Hindlimb muscle (tissue), 1 donor: ENCODE measurements around the gene SLC38A11. TPM values are rescaled to one million over a fixed set of nuclear protein-coding genes. Genes with fewer than 3 reads are reported as not detected.

Experiments
- DNase-seq: peaks from one replicate; pipeline ENCODE4 v3.0.0-alpha.2; 2013
- polyA plus RNA-seq: library from polyadenylated mRNA; unstranded; fragments of 120-200 nt; gene quantifications from one replicate; pipeline ENCODE4 v1.2.1, GENCODE V29; 2013; ENCODE audit not compliant: insufficient read length

Gene SLC38A11
- polyA plus RNA-seq, 1 donor, result 0.15 TPM

DNA sequence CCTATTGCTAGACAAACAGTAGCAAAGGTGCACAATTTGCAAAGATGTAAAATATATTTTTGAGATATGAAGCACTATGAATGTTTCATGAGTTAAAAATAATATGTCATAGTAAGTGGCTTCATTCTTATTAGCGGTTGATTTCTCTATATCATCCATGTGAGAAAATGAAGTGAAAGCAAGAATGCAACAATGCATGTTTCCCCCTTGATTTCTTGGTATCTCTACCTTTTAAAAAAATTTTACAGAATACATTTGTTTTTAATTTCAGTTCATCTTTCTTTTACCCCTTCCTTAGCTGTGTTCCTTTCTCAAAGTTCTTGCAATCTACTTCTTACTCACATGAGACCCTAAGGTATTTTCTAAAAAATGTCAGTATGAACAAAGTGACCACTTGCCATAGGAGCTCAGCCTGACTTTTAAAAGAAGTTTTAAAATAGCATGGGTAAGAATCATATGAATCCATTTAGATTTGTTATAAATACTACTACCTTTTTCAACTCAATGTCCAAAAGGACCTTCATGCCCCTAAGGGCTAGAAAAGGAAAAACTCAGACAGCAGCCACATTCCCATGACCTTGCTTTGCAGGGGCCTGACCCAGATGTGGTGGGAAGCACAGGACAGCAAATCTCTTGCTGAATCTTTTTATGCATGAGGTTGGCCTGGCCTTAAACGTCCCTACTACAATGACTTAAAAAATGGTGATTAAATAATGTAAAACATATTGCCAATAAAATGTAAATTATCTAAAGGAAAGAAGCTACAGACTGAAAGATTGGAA lies 14.8 kb upstream of the SLC38A11 start:
- DNase-seq, result no peak

DNA sequence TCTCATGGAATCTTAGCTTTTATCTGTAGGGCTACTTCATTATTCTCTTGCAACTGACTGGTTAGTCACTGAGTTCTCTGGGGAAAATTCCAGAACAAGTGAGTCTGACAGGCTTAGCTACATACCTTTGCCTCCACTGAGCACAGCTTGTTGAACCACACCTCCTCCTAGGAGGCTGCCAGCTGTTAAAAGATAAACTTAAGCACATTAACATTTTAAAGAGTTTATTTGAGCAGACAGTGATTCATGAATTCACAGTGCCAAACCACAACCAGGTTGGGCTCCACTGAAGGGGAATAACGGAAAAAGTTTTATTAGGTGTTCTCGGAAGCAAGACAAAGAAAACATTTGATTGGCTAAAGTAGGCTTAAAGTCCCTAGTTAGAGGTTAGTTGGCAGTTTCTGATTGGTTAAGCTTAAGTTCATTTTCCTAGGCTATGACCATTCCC lies 12.5 kb upstream of the SLC38A11 start:
- no peak for DNase-seq

DNA sequence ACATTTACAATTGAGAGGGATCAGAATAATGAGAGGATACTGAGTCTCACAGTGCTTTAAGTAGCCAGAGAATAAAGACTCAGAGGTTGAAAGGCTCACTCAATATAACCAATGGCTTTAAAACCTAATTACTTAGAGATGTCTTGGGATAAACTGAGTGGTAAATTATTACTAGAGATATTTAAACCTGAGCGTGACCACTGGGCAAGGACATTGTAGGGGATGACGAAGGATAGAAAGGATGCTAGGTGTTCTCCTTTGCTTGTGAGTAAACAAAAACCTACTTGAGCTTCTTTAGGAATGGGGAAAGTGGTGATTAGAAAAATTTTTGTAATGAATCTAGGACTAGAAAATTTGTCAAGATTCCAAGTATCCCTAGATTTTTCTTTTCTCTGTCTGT lies 12.0 kb upstream of the SLC38A11 start:
- no peak for DNase-seq

DNA sequence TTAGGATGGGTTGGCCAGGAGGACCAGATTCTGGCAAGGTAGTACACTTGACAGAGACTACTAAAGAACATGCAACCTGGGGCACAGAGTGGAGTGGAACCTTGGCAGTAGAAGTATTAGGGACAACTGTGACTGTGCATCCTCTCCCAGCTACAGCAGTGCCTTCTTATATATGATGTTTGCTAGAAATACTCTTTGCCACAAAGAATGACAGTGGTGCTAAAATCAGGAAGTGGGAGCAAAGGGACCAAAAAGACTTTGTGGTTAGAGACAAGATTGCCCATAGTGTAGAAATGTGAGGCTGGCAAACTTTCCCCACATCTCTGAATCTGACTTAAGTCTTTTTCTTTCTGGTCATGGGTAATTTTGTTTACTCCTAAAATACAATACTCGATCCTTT lies 9.4 kb upstream of the SLC38A11 start:
- no peak for DNase-seq

DNA sequence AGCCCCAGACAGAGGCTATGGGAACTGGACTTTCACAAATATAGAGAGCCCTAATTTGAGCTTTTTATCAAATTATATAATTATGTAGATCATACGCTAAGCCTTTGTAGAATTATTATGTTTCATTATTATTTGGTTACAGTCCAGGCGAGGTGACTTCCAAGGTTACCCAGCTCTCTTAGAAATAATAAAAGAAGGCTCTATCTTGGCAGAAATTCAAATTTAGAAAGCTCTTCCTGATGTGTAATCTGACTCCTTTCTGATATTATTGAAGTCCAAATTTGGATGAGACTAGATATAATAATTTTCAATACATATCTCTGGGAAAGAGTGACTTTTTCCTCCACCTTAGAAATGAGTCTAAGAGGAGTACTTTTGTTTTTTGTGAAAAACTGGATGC lies 4.8 kb upstream of the SLC38A11 start:
- DNase-seq, result no peak

DNA sequence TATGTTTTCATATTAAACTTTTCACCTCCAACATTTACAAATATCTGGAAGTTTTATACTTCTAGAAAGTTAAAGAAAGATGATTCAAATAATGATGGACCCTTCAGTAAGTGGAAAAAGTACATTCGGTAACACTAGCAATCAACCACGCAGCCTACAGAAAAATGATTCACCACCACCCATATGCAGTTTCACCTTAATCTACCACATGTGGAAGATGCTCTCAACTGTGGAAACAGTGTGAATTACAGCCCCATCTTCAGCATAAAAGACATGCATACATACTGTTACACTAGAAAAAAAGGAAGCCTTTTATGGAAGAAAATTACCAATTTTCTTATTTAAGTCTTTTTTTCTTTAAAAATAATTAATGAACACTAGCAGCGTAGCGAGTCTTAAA lies 1.1 kb downstream of the SLC38A11 start:
- DNase-seq, result no peak

DNA sequence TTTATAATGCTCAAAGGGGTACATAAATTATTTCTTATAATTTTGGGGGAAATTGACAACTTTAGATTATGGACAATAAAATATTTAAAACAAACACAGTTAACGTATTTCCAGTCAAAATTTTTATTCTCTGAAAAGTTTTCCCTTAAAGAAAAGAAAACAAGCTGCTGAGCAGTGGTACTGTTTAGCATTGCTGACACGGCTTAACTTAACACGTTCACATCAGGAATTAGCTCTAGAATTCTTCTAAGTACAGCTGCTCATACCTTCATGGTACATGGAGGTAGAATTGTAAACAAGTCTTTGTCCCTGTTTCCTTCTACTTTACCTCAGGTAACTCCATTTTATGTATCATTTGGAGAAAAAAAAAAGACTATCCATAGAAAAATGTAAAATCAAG lies 2.0 kb downstream of the SLC38A11 start:
- DNase-seq, result no peak

DNA sequence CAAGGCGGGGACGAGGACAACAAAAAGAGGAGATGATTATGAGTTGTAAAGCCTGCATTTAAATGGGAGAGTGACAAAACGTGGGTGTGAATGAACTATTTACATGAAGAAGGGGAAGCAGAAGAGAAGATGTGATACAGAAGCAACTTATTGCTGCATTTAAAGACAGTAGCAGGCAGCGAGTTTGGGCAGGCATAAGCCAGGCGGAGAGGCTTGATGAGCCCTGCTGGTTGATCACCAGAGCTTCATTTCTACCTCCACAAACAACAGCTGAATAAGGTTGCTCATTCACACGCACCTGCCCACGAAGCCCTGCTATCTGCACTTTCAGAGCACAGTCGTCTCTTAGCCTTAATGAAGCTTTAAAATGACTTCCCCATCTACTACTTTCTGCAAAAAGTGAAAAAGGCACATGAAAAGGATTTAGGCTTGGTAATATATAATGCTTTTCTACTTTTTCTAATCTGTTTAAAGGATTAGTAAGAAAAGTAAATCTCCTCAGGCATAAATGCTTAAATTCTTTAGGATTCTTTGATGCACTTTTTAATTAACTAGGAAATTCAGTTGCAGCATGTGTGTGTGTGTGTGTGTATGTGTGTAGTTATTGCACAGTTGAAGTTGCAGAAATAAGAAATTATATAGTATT lies 3.1 kb downstream of the SLC38A11 start:
- DNase-seq, result no peak

DNA sequence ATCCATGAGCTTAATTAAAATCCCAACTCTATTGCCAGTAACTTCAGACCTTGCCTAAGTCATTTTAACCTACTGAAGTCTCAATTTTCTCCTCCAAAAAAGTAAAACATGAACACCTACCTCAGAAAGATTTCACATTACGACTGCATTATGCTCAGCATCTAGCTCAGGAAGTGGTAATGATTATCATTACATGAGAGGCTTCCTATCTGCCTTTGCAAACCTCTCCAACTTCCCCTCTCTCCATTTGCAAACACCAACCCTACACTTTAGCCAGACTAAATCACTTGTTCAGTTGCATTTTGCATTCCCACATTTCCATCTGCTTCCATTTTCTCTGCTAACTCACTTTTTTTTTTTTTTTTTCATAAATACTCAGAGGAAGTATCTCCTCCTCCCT lies 6.8 kb downstream of the SLC38A11 start:
- DNase-seq, result no peak

DNA sequence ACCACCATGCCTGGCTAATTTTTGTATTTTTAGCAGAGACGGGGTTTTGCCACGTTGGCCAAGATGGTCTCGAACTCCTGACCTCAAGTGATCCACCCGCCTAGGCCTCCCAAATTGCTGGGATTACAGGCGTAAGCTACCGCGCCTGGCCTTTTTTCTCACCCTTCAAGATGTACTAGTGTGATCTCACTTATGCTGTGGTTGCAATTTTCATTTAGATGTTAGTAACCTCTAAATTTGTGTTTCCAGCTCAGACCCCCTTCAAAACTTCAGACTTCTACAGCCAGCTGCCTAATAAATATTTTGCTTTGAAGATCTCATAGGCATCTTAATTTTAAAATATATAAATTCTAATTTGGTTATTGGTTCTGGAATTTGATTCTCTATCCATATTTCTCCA lies 8.0 kb downstream of the SLC38A11 start:
- no peak for DNase-seq

DNA sequence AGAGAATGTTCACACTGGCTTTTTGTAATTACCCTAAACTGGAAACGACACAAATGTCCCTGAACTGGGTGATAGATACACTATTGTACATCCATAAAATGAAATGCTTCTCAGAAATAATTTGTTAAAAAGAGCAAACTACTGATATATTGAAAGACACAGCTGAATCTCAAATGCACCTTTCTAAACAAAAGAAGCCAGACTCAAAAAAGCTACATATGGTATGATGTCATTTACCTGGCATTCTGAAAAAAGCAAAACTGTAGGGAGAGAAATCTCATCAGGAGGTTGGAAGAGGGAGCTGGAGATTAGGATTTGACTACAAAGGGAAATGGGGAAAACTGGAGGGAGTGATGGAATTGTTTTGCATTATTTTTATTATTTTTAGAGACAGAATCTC lies 12.0 kb downstream of the SLC38A11 start:
- DNase-seq, result no peak

DNA sequence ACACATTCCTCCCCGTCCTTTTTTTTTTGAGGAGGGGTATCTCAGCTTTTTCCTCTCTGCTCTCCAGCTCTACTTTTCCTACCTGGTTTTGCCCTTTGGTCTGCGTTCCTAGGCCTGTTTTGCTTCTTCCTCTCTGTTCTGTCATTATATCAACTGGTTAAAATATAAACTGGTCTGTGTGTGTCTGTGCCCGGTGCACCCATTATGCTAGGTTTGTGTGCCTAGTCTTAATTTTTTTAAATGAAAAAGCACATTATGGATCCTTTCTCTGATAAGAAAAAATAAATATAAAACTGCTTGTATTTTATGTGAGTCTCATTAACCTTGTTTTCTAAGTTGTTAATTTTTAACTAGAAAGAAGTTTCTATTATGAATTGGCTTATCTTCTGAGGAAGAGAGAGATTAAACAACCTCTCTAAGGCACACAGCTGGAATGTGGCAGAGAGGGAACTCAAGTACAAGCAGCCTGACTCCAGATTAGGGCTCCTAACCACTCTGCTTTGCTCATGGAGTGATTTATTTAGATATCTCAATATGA lies 17.4 kb downstream of the SLC38A11 start:
- no peak for DNase-seq

DNA sequence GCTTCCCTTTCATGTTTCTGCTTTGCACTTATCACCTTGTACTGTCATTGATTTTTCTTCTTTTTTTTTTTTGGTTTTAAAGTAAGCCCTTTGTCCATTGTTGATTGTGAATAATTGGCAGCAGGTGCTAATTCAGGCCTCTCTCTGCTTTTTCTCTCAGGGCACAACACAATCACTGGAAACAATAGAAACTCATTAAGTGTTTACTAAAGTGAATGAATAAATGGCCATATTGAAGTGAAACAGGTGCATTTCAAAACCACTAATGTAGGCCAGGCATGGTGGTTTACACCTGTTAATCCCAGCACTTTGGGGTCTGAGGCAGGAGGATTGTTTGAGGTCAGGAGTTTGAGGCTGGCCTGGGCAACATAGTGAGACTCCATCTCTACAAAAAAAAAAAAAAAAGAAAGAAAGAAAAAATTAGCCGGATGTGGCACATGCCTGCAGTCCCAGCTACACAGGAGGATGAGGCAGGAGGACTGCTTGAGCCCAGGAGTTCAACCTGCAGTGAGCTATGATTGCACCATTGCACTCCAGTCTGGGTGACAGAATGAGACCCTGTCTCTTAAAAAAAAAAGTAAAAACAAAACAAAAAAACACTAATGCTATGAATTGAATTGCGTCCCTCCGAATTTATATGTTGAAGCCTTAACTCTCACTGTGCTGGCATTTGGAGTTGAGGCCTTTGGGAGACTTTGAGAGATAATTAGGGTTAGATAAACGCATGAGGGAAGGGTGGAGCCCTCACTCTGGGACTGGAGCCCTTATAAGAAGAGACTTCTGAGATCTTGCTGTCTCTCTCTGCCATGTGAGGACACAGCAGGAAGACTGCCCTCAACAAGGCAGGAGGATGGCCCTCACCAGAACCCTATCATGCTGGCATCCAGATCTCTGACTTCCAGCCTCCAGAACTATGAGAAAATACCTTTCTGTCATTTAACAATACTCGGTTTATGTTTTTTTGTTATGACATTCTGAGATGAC lies 19.9 kb downstream of the SLC38A11 start:
- no peak for DNase-seq

DNA sequence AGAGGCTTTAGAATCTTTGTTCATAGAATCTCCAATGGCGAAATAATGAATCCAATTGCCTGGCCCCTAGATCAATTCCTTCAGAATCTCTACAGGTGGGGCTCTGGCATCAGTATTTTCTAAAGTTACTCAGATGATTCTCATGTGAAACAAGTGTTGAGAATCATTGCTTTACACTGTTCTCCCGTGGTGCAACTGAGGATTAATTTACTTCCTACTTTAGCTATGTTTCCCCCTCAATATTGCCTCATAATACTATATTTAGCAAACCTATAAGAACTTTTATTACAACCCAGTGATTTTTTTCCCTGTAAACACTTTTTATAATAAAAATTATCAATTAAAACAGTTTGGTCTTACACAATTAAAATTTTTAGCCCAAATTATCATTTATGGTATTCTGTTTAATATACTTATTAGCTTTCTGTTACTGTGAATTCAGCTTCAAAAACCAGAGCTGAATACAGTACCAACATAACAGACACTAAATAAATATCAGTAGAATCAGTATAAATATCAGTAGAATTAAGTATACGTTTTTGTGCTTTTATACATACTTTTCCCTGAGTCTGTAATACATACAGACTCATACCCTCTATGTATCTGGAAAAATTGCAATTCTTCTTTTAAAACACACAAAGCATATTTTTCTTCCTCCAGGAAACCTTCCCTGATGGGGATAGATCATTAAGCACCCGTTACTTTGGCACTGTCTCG lies 20.8 kb downstream of the SLC38A11 start:
- no peak for DNase-seq

DNA sequence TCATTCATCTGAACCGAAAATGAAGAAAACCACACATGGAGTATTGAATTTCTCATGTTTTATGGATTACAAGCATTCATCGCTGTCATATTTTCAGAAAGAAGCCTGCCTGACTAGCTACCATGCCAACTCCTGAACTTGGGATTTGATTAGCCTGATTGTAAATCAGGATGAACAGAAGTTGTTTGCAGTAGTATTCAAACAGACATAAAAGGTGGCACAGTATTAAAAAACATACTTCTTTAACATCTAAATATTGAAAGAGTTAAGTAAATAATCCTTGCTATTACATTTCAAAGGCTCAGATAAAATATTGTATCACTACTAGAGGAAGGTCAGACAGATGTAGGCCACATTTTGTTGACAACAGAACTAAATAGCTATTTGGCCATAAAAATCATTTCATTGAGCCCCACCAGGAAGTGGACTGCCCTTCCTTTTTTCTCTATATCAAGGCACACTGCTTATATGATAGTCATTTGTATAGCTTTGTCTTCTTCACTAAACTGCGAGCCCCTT lies 21.6 kb downstream of the SLC38A11 start:
- DNase-seq, result no peak

DNA sequence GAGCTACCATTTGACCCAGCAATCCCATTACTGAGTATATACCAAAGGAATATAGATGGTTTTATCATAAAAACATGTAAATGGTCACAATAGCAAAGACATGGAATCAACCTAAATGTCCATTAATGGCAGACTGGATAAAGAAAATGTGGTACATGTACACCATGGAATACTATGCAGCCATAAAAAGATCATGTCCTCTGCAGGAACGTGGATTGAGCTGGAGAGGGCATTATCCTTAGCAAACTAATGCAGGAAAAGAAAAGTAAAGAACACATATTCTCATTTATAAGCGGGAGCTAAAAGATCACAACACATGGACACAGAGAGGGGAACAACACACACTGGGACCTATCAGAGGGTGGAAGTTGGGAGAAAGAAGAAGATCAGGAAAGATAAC lies 22.9 kb downstream of the SLC38A11 start:
- no peak for DNase-seq

DNA sequence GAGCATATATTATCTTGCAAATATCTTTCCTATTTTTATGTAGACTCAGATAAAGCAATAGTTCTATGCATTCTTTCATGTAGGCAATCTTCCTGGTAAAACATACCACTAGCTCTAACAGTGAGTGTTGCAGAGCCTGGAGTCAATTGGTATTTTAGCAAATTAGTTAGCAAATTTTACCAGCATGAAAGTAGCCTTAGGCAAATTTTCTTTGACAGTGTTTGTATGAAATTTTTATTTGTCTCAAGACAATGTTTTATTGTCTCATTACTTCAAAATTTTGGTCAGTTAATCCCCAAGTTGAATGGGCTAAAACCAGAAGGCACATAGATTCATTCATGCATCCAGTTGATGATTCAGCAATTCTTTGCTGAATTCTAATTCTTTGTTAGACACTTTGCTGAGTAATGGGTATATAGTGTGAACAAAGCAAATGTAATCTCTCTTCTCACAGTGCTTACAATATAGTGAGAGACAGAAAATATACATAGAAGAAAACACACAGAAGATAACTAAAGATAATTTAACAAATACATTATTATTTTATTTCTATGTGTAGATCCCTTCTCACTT lies 27.1 kb downstream of the SLC38A11 start:
- no peak for DNase-seq

DNA sequence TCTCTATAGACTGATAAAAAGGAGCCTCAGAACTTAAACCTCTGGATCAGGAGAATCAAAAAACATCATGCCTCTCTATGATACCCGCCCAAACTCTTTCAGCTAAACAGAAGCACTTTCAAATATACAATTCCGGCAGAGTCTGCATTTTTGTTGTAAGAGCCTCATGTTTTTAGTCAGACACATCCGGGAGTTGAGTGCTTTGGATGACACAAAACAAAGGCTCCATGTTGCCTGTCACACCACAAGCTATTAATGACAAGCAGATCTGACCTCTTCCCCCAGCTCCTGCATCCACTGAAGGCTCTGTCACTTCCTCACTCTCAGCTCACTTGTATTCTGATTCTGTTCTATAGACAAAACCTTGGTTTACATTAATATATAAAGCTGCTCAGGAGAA lies 33.2 kb downstream of the SLC38A11 start:
- no peak for DNase-seq

DNA sequence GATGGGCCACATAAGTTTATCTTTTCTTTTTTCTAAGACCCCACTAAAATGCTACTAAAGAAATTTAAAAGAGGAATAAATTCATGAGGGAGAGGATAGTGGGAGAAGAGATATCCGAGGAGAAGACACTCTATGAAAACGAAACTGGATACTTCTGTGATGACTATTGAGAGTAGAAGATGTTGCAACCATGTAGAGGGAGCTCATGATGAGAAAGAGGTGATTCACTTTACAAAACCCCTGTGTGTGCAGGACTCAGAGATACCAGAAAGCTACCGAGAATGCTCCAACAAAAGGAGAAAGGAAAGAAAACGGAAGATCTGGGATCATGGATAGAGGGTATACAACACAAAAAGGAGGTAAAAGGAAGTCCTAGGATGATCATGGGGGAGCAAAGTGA lies 34.9 kb downstream of the SLC38A11 start:
- no peak for DNase-seq

DNA sequence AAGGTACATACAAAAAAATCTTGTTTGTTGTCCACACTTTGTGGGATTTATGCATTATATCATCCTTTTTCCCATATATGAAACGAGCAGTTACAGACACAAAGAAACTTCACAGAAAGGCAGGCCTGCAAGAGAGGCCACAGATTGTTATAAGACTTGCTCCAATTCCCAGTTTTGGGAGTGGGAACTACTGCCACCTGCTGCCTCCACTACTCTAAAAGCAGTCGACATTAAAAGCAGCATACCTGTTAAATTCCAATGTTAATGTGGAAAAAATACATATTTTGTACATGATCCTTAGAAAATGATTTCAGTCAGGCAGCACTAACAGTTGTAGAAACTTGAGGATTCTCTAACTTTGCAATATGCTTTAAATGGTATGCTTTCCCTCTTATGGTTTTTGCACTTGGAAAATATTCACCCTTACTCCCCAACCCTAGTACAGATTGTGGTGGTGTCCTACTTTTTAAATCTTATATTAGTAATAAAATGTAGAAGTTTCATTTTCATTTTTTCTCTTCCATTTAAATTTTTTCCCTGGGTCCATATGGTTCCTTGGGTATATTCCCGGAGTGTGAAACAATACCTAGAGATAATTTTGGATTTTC lies 37.9 kb downstream of the SLC38A11 start:
- DNase-seq, result peak; percentile 29

DNA sequence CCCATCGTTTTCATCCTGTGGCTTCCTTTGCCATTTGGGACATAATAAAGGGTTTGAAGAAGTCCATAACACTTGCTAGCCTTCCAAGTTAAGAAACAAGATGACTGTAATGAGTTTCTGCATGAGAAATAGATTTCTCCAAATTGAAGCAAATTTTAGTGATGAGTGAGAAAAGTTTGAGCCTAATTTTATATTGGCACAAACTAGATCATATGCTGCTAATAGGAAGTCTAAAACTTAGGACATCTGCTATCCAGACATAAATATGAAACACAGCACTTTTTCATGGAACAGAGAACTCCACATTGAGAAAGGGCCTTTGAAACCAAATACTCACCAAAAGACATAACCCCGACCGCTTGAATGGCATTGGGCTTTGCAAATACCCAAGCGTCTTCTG lies 39.8 kb downstream of the SLC38A11 start:
- no peak for DNase-seq
